ENCODE data around the gene ELOVL2.

DNA sequence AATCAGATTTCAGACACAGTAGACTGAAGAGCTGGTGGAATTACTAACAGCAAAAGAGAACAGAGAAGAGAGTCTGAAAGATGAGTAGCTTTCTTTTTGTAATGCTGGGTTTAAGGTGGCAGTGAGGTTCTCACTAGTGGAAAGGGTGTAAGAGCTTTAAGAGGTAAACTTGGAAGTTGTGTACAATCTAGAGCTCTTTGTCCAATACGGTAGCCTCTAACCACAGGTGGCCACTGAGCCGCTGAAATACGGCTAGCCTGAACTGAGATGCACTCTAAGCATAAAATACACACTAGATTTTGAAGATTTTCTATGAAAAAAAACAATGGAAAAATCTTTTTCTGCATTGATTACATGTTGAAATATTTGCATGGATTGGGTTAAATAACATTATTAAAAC, 4.0 kb downstream of the ELOVL2 start:
- TF ChIP-seq, protein P1, sequence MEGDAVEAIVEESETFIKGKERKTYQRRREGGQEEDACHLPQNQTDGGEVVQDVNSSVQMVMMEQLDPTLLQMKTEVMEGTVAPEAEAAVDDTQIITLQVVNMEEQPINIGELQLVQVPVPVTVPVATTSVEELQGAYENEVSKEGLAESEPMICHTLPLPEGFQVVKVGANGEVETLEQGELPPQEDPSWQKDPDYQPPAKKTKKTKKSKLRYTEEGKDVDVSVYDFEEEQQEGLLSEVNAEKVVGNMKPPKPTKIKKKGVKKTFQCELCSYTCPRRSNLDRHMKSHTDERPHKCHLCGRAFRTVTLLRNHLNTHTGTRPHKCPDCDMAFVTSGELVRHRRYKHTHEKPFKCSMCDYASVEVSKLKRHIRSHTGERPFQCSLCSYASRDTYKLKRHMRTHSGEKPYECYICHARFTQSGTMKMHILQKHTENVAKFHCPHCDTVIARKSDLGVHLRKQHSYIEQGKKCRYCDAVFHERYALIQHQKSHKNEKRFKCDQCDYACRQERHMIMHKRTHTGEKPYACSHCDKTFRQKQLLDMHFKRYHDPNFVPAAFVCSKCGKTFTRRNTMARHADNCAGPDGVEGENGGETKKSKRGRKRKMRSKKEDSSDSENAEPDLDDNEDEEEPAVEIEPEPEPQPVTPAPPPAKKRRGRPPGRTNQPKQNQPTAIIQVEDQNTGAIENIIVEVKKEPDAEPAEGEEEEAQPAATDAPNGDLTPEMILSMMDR (IDR thresholded peaks at IDR 0.05) = no peak
- TF ChIP-seq EP300 (IDR thresholded peaks at IDR 0.05) = no peak
- TF ChIP-seq POLR2AphosphoS5 (IDR thresholded peaks at IDR 0.05) = no peak

Data from sigmoid colon (tissue), 4 donors.